ENCODE data around the gene CASR.

GRCh38 chr3:122301063-122301462, 117.6 kb downstream of the CASR start:
- no peak for TF ChIP-seq POLR2A (IDR thresholded peaks at IDR 0.05)
- TF ChIP-seq CTCF (IDR thresholded peaks at IDR 0.05 in 4 of 5, conservative IDR thresholded peaks at IDR 0.05 in 1 of 5) = no peak
